GM19025 (cell line): ENCODE measurements around the gene PARD3.
"Not testable (repeated sequence)": the region's sequence is repeated elsewhere in the genome, so short reads cannot be mapped to it uniquely, and the experiment has no call there.

Experiments
- ATAC-seq: cut with Tn5 transposase; IDR thresholded peaks from one replicate; pipeline ENCODE4 v1.9.1; 2021; ENCODE audit warnings: mild to moderate bottlenecking, low read depth, moderate library complexity; ENCODE audit not compliant: unreplicated experiment

PARD3 gene

GRCh38 chr10:34769899-34770298, 45.2 kb downstream of the PARD3 start:
- no peak for ATAC-seq

- ATAC-seq, result no peak
These were observed 46.1 kb downstream of the PARD3 start for GRCh38 chr10:34768972-34769330.

DNA sequence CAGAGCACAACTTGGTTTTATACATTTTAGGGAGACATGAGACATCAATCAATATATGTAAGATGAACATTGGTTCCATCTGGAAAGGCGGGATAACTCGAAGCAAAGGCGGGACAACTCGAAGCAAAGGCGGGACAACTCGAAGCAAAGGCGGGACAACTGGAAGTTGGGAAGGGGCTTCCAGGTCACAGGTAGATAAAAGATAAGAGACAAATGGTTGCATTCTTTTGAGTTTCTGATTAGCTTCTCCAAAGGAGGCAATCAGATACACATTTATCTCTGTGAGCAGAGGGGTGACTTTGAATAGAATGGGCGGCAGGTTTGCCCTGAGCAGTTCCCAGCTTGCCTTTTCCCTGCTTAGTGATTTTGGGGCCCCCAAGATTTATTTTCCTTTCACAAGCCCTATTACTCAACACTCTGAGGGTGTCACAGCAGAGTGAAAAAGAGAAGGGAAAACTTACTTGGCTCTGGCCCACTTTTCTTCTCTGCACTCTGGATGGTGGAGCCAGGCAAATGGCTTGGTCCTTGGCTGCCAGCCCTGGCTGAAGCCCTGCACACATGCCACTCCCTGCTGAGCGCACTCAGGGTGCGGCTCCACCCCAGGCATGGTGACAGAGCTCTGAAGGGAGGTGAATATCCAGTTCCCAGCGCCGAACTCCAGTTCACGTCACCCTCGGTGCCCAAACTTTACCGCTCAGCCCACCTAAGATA, 46.7 kb downstream of the PARD3 start:
- ATAC-seq, result no peak

DNA sequence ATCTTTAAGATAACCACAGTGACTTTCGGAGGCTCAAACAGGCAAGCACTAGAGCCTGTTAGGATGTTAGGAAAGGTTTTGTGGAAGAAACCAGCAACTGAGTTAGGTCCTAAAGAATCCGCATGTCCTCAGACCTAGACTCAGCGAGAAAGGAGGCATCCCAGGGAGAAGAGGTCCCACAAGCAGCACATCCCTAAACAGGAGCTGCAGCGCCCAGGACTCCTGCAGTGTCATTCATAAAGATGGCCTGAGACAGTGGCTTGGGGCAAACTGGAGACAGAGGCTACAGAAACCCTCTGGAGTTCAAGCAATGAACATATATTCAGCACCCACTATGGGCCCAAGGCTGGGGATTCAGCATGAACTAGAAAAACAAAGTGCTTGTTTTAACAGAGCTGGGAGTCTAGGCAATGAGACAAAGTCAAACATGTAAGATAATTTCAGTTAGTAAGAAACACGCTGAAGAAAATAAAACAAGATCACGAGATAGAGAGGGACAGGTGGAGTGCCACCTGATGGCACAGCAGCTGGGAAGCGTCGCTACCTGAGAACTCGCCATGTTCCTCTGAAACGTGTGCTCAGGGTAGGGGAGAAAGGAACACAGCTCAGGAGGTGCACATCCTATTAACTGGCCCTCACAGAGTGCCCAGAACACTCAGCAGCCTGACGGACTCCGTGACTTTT, 48.1 kb downstream of the PARD3 start:
- no peak for ATAC-seq

GRCh38 chr10:34766266-34766600, 48.9 kb downstream of the PARD3 start:
- ATAC-seq, result no peak

- ATAC-seq, result no peak
These were observed 50.6 kb downstream of the PARD3 start for GRCh38 chr10:34764472-34764946.

DNA sequence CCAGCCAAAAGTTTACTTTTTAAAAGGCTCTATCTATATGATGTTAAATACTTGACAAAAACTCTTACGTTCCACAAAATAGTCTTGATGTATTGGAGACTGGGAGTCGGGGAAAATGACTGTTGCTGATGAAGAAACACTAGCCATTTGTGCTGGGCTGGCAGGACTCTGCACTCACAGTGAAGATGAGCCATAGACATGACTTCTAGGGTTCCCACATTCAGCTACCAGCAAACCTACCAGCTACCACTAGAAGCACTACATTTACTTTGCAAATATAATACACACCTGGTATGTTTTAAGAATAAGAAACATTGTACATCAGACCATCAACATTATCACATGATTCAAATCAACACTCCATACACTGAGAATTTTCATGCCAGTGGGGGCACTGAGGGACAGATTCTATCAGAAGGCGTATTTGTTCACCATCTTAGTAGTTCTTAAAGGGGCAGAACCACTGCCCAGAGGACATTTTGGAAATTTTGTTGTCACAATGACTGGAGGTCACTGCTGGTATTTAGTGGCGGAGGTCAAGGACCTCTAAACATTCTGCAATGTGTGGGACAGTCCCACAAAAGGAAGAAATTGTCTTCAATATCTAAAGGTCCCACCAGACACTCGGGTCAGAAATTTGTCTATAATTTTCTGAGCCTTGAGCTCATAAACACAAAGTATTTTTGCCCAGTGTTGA, 52.3 kb downstream of the PARD3 start:
- no peak for ATAC-seq

DNA sequence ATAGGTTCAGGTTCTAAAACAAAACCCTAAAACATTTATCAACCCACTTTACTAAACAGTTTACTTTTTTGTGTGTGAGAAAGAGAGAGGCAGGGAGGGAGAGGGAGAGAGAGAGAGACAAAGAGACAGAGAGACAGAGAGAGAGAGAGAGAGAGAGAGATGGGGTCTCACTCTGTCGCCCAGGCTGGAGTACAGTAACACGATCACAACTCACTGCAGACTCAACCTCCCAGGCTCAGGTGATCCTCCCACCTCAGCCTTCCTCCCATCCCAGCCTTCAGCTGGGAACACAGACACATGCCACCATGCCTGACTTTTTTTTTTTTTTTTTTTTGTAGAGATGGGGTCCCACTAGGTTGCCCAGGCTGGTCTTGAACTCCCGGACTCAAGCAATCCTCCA, 52.9 kb downstream of the PARD3 start:
- no peak for ATAC-seq

DNA sequence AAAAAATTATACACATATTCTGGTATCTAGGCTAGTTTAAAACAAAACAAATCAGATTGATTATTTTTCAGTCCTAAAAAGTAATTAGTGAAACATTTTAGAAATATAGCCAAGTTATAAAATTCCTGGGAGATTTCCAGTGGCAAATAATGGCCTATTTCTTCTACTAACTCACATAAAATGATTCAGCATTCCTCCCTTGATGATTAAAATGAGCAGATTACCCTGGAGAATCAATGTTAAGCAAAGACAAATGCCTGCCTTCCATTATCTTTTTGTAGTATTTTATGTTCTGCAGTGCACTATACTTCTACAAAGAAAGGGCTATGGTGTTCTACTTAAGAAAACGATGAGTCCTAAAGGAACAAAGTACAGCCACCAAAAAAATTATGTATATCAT, 53.6 kb downstream of the PARD3 start:
- no peak for ATAC-seq

- ATAC-seq, result no peak
These were observed 54.5 kb downstream of the PARD3 start for GRCh38 chr10:34760606-34761005.

- ATAC-seq, result no peak
These were observed 55.3 kb downstream of the PARD3 start for GRCh38 chr10:34759837-34760215.

DNA sequence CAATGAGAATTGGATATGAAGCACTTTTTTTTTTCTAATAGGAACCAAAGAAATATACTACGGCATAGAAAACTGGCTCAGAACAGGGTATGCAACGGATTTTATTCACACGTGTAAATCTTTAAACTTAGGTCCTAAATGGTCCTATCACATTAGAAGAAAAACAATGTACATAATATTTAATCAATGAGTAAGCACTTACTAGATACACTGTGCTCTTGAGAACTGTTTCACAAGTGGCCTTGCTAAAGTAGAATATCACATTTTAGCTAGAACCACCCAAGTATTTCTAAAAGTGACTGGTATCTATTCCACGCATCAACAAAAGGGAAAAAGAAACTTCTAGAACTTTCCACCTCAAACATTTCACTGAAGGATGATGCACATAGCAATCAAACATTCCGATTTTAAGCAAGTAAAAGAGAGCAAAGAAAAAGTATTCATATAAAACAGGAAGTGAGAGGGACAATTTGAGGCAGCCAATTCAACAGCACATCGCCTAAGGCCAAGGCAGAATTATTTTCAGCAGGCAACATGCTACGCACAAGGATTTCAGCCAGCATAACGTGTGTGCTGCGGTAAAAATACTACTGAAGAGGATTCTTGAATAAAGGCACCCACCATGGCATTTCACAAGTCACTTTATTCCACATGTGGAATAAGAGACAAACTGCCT, 55.8 kb downstream of the PARD3 start:
- ATAC-seq, result no peak

DNA sequence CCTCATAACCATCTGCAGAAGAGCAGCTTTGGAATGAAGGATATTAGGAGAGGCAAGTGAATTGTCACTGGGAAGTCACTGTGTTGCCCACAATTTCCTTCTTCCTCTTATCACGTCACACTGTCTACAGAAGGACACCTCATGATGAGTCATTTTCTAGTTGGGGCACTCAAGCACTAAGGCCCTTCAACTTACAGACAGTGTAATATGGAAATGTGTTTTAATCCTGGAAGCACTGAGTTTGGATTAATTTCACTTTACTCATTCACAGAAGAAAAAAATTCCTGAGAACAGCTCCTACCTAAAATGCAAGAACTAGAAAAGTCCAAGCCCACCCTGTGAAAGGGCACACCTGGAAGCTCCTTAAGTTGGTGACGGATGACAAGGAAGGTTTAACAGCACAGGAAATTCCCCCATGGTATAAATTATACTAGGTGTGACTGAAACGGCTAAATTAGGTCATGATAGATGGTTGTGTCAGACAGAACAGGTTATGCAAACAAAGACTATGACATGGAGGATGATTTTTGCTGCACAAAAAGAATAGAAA, 56.6 kb downstream of the PARD3 start:
- ATAC-seq, result peak; percentile 67

DNA sequence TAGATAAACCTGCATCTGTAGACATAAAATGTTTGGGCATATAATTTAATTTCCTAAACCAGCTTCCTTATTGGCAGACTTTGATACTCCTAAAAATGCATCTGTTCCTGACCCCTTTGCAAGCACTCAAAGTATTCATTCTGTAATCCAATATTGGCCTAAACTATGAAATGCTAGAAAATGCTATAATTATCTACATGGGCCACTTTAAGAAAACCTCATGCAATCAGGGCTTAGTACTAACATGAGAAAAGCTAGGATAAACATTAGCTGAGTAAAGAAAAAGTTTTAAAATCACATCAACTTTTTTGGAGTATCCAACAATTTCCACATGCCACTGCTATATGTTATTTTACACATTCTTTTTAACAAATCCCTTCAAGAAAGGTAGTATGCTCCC, 57.2 kb downstream of the PARD3 start:
- no peak for ATAC-seq

GRCh38 chr10:34757181-34757580, 57.9 kb downstream of the PARD3 start:
- not testable (repeated sequence) for ATAC-seq

DNA sequence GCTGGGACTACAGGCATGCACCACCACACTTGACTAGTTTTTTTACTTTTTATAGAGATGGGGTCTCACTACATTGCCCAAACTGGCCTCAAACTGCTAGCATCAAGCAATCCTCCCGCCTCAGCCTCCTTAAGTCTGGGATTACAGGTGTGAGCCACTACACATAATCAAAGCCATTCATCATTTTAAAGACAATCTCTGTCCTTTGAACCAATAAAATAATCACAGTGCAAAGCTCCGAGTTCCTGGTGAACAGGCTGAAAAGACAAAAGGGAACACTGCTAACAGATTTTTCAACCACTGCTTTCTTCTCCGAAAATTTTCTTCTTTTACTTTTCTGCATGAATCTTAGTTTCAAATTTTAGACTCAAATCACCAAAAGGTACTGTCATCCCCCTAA, 58.5 kb downstream of the PARD3 start:
- ATAC-seq, result no peak

- no peak for ATAC-seq
These were observed 61.9 kb downstream of the PARD3 start for GRCh38 chr10:34753014-34753757.

DNA sequence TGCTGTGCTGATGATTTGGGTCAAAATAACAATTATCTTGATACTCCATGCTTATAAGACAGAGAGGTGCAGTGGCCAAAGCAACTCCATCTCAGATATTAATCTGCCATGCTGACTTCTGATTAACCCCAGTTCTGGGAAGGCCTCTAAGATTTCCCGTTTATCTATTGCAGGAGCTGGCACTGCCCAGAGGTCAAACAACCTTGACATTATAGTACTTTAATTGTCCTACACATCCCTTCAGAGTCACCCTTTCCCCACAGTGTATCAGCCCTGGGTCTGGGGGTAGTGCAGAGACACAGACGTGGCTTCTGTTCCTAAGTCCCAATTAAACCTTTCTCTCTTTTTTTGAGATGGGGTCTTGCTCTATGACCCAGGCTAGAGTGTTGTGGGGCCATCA, 63.8 kb downstream of the PARD3 start:
- no peak for ATAC-seq

GRCh38 chr10:34750795-34751194, 64.3 kb downstream of the PARD3 start:
- ATAC-seq, result not testable (repeated sequence)

DNA sequence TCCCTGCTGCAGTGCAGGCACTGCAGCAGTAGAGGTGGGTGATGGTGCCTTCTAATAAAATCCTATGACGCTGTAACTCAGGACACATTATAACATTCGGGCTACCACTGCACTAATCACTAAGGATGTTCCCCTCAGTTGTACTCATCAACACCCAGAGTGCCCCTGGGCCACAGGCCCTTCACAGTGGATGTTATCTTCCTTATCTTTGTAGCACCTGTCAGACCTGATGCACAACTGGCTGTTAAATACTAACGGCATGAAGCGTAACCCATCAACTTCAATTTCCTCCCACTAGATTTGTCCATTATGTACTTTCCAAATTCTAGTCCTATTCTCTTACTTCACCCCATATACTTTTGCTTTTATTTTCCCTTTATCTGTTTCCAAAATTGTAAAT, 66.3 kb downstream of the PARD3 start:
- ATAC-seq, result no peak
